Subcutaneous preadipocyte (primary cell): ENCODE data around the gene ENPP5. TPM values are rescaled to one million over a fixed set of nuclear protein-coding genes. Genes with fewer than 3 reads are reported as not detected.

Source experiments
- total RNA-seq: library from RNA; depleted of rRNA; stranded (reverse); fragments of >200 nt; gene quantifications from 2 replicates; pipeline ENCODE4 v1.2.3, GENCODE V29; 2012

Gene ENPP5, protein sequence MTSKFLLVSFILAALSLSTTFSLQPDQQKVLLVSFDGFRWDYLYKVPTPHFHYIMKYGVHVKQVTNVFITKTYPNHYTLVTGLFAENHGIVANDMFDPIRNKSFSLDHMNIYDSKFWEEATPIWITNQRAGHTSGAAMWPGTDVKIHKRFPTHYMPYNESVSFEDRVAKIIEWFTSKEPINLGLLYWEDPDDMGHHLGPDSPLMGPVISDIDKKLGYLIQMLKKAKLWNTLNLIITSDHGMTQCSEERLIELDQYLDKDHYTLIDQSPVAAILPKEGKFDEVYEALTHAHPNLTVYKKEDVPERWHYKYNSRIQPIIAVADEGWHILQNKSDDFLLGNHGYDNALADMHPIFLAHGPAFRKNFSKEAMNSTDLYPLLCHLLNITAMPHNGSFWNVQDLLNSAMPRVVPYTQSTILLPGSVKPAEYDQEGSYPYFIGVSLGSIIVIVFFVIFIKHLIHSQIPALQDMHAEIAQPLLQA
- 0.78 and 9.6 TPM in 2 replicates for total RNA-seq

GRCh38 chr6:46170357-46171289, at the start of gene ENPP5:
Gene ENPP5, minus strand, starts transcription at chr6:46170980. Its CDS starts 2,718 bp downstream, at chr6:46168262.

GRCh38 chr6:46129629-46130511, 40.9 kb downstream of the ENPP5 start, which contains the start of gene ENPP4:
Gene ENPP4, plus strand, starts transcription at chr6:46129989. Its CDS starts 9,595 bp downstream, at chr6:46139584.

Other genes starting within 250 kb of the ENPP5 start
- gene CLIC5, start 155.1 kb downstream of the ENPP5 start, total RNA-seq: not detected in 2 replicates
- 1.2 and 8.1 TPM in 2 replicates for gene ENPP4, start 41.0 kb downstream of the ENPP5 start, total RNA-seq